Glutamatergic neuron (in vitro differentiated cells): ENCODE data around the gene FAM210A. TPM values are rescaled to one million over a fixed set of nuclear protein-coding genes. Genes with fewer than 3 reads are reported as not detected.

Source experiments
- DNase-seq: peaks from one replicate; pipeline ENCODE4 v3.0.0; 2022
- H3K27ac Mint-ChIP-seq: one replicate; pipeline ENCODE4 v1.8.0; 2020; ENCODE audit warnings: mild to moderate bottlenecking, mixed read lengths, inconsistent platforms; ENCODE audit not compliant: unreplicated experiment
- H3K27me3 Mint-ChIP-seq: one replicate; pipeline ENCODE4 v1.8.0; 2020; ENCODE audit warnings: mild to moderate bottlenecking, moderate library complexity, mixed read lengths, inconsistent platforms; ENCODE audit not compliant: unreplicated experiment
- H3K36me3 Mint-ChIP-seq: one replicate; pipeline ENCODE4 v1.8.0; 2020; ENCODE audit warnings: mild to moderate bottlenecking, mixed read lengths, inconsistent platforms; ENCODE audit not compliant: unreplicated experiment
- H3K4me1 Mint-ChIP-seq: one replicate; pipeline ENCODE4 v1.8.0; 2020; ENCODE audit warnings: mild to moderate bottlenecking, low read depth, mixed read lengths, inconsistent platforms; ENCODE audit not compliant: unreplicated experiment
- H3K4me3 Mint-ChIP-seq: one replicate; pipeline ENCODE4 v1.8.0; 2020; ENCODE audit warnings: mild to moderate bottlenecking, mixed read lengths, inconsistent platforms; ENCODE audit not compliant: unreplicated experiment
- H3K9me3 Mint-ChIP-seq: one replicate; pipeline ENCODE4 v1.8.0; 2020; ENCODE audit warnings: mild to moderate bottlenecking, moderate library complexity, mixed read lengths, inconsistent platforms; ENCODE audit not compliant: unreplicated experiment
- total RNA-seq: library from RNA; stranded (reverse); fragmentation: NEBNext Ultra II Directional; extraction: Animal tissue kit (Norgen Biotek cat#: 25700); gene quantifications from one replicate; pipeline ENCODE4 v1.2.1, GENCODE V29; 2021; ENCODE audit not compliant: unreplicated experiment
- TF ChIP-seq, protein P1 (sequence below): fragments of 200-600 bp; sonication (generic); IDR thresholded peaks from one replicate; pipeline ENCODE4 v1.5.0; 2021; ENCODE audit not compliant: partially characterized antibody, unreplicated experiment

Gene FAM210A
- total RNA-seq, 1 donor from 2014 or later: 7.9 TPM

DNA sequence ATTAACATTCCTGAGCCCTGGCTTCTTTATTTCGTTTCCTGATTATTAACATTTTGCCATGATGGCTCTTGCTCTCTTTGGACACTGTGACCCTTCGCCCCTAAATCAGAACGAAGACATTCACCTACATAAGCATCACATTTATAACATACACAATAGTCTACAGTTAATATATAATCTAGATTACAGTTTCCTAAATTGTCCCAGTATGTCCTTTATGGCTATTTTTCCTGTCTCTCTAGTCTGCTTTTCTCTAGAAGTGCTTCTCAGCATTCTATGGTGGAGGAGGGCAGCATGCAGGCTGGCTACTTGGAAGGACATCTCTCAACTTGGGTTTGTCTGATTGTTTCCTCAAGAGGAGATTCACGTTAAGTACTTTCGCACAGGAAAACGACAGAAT lies 49.9 kb downstream of the FAM210A start:
- H3K27ac Mint-ChIP-seq: no peak overlapping the region
- no peaks in the 10 kb centered on the region for H3K27me3 Mint-ChIP-seq
- no peak overlapping the region for H3K4me3 Mint-ChIP-seq
- H3K36me3 Mint-ChIP-seq: no peaks in the 10 kb centered on the region
- no peak for DNase-seq
- H3K9me3 Mint-ChIP-seq: peaks cover 3% of the 10 kb centered on the region
- no peaks in the 10 kb centered on the region for H3K4me1 Mint-ChIP-seq
- TF ChIP-seq, protein P1, sequence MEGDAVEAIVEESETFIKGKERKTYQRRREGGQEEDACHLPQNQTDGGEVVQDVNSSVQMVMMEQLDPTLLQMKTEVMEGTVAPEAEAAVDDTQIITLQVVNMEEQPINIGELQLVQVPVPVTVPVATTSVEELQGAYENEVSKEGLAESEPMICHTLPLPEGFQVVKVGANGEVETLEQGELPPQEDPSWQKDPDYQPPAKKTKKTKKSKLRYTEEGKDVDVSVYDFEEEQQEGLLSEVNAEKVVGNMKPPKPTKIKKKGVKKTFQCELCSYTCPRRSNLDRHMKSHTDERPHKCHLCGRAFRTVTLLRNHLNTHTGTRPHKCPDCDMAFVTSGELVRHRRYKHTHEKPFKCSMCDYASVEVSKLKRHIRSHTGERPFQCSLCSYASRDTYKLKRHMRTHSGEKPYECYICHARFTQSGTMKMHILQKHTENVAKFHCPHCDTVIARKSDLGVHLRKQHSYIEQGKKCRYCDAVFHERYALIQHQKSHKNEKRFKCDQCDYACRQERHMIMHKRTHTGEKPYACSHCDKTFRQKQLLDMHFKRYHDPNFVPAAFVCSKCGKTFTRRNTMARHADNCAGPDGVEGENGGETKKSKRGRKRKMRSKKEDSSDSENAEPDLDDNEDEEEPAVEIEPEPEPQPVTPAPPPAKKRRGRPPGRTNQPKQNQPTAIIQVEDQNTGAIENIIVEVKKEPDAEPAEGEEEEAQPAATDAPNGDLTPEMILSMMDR: no peak

DNA sequence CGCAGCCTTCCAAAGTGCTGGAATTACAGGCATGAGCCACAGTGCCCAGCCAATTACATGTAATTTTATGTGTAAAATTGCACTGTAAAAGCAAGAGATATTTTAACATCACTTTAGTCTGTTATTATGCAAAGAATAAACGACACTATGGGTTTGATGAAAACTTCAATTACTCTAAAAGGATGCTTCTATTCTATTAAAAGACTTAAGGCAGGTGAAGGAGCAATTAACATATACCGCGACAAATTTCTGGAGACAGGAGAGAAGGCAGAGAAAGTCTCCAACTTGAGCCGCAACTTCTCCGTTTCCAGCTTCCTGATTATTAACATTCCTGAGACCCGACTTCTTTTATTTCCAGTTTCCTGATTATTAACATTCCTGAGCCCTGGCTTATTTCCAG lies 53.7 kb downstream of the FAM210A start:
- no peak for DNase-seq
- Mint-ChIP-seq H3K4me1 (no peaks in the 10 kb centered on the region), H3K36me3 (no peaks in the 10 kb centered on the region), H3K4me3 (no peak overlapping the region), H3K9me3 (peaks cover 3% of the 10 kb centered on the region), H3K27ac (no peak overlapping the region), H3K27me3 (no peaks in the 10 kb centered on the region)
- TF ChIP-seq, protein P1: no peak

DNA sequence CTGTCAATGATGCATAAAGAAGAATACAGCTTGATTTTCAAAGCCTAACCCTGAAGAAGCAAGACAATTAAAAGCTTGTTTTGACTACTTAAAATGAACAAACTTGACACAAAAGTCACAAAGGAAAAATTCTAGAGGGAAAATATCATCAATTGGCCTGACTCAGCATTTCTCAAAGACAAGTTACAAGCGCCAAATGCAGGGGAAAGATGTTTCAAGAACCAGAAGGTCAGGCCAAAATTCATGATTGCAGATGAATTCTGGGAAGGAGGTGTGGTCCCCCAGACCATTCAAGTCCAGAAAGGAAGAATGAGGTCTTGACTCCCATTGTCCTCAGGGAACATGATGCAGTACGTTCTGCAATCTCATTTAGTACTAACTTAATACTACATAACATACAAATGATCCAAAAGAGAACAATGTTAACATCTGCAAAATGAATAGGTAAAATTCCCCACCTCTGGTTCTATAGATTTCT lies 64.5 kb downstream of the FAM210A start:
- H3K9me3 Mint-ChIP-seq: no peaks in the 10 kb centered on the region
- no peak for DNase-seq
- no peak overlapping the region for H3K4me3 Mint-ChIP-seq
- no peaks in the 10 kb centered on the region for H3K27me3 Mint-ChIP-seq
- H3K36me3 Mint-ChIP-seq: no peaks in the 10 kb centered on the region
- no peak overlapping the region for H3K27ac Mint-ChIP-seq
- H3K4me1 Mint-ChIP-seq: peaks cover 6% of the 10 kb centered on the region
- TF ChIP-seq, protein P1: no peak

DNA sequence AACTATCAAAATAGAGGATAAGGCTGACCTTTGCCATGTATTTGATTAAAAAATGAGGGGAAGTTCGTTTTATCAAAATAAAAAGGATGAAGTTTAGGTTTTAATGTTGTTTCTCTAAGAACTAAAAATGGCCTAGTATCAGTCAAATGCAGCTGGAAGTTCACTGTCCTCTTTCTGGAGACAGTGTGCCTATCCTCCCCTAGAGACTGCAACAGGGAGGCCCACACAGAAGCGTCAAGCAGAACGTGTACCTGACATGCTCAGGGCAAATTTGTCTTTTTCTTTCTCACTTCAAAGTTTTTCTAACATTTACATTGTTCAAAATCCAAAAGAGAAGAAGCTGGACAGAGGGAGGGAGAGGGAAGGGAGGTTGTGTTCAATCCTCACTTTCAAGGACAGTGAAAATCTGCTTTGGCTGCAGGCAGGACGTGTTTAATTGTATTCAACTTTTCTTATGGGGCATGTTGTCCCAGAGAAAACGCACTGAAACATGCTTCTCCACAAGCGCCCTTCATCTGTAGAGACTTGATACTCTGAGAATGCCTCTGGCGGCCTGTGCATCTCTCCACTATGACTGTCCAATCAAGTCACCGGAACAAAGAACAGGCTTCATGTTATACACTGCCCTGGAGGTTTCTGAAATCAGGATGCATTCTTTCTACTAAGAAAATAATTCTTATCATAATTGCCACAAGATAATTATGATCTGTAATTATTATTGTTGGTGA lies 65.1 kb downstream of the FAM210A start:
- no peak overlapping the region for H3K4me3 Mint-ChIP-seq
- DNase-seq: no peak

DNA sequence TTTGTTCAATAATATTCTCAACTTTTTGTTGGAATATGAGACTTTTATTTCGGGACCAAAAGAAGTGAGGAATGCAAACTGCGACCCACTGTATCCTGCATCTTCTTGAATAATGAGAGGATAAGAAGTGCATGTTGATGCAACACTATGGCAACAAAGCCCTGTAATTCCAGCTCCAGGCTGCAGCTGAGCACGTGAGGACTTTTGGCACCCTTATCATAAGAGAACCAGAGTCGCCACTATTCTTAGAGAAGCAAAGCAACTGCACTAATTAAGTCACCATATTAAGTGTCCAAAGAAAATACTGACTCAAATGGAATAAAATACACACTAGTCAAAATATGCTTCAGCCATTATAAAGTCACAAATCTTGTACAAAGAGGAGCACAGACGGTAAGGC lies 65.8 kb downstream of the FAM210A start:
- peaks cover 6% of the 10 kb centered on the region for H3K4me1 Mint-ChIP-seq
- H3K9me3 Mint-ChIP-seq: no peaks in the 10 kb centered on the region
- no peak overlapping the region for H3K4me3 Mint-ChIP-seq
- no peak for DNase-seq
- TF ChIP-seq, protein P1: no peak
- no peak overlapping the region for H3K27ac Mint-ChIP-seq
- no peaks in the 10 kb centered on the region for H3K27me3 Mint-ChIP-seq
- no peaks in the 10 kb centered on the region for H3K36me3 Mint-ChIP-seq

More for the DNA sequence above, 65.1 kb downstream of the FAM210A start:
- no peaks in the 10 kb centered on the region for H3K9me3 Mint-ChIP-seq
- H3K27ac Mint-ChIP-seq: no peak overlapping the region
- no peaks in the 10 kb centered on the region for H3K36me3 Mint-ChIP-seq
- no peaks in the 10 kb centered on the region for H3K27me3 Mint-ChIP-seq
- TF ChIP-seq, protein P1: no peak
- H3K4me1 Mint-ChIP-seq: peaks cover 6% of the 10 kb centered on the region
